H9 (cell line): ENCODE results near the gene TRAF3. TPM values are rescaled to one million over a fixed set of nuclear protein-coding genes. Genes with fewer than 3 reads are reported as not detected.

Source experiments
- DNase-seq: peaks from one replicate; pipeline ENCODE4 v3.0.0-alpha.2; 2017
- H2AFZ ChIP-seq: one replicate; pipeline ENCODE4 v1.6.1; 2013; ENCODE audit warnings: mild to moderate bottlenecking, low read length, control low read depth, moderate library complexity
- H2AK5ac ChIP-seq: 2 replicates; pipeline ENCODE4 v1.6.1; 2013; ENCODE audit warnings: low read length, control low read depth, mixed read lengths; ENCODE audit not compliant: insufficient read length
- H2BK120ac ChIP-seq: one replicate; pipeline ENCODE4 v1.6.1; 2013; ENCODE audit warnings: low read depth, mild to moderate bottlenecking, low read length, control low read depth, inconsistent platforms; ENCODE audit not compliant: poor library complexity, severe bottlenecking
- H2BK12ac ChIP-seq: 2 replicates; pipeline ENCODE4 v1.6.1; 2013; ENCODE audit warnings: low read length, control low read depth, mixed read lengths, low read depth; ENCODE audit not compliant: insufficient read length
- H2BK15ac ChIP-seq: 2 replicates; pipeline ENCODE4 v1.6.1; 2013; ENCODE audit warnings: low read depth, low read length, control low read depth
- H2BK20ac ChIP-seq: one replicate; pipeline ENCODE4 v1.6.1; 2013; ENCODE audit warnings: low read depth, mild to moderate bottlenecking, low read length, control low read depth, inconsistent platforms; ENCODE audit not compliant: poor library complexity, severe bottlenecking
- H2BK5ac ChIP-seq: 2 replicates; pipeline ENCODE4 v1.6.1; 2013; ENCODE audit warnings: low read length, control low read depth, mixed read lengths; ENCODE audit not compliant: insufficient read length
- H3K14ac ChIP-seq: 2 replicates; pipeline ENCODE4 v1.6.1; 2013; ENCODE audit warnings: low read length, control low read depth; ENCODE audit not compliant: insufficient read depth
- H3K18ac ChIP-seq: 2 replicates; pipeline ENCODE4 v1.6.1; 2013; ENCODE audit warnings: low read depth, mild to moderate bottlenecking, mixed read lengths, low read length, control low read depth; ENCODE audit not compliant: insufficient read length
- H3K23ac ChIP-seq: 2 replicates; pipeline ENCODE4 v1.6.1; 2013; ENCODE audit warnings: low read length, control low read depth, mixed read lengths, low read depth; ENCODE audit not compliant: insufficient read length
- H3K23me2 ChIP-seq: 2 replicates; pipeline ENCODE4 v1.6.1; 2013; ENCODE audit warnings: low read depth, mild to moderate bottlenecking, mixed read lengths, low read length, control low read depth; ENCODE audit not compliant: insufficient read length, poor library complexity, severe bottlenecking
- H3K27ac ChIP-seq: 2 replicates; pipeline ENCODE4 v1.5.1; 2013; ENCODE audit warnings: low read length, control low read depth, mixed read lengths, low read depth; ENCODE audit not compliant: insufficient read length
- H3K27me3 ChIP-seq: 2 replicates; pipeline ENCODE4 v1.6.1; 2013; ENCODE audit warnings: low read length, control low read depth, inconsistent platforms; ENCODE audit not compliant: insufficient read depth
- H3K4ac ChIP-seq: 2 replicates; pipeline ENCODE4 v1.6.1; 2013; ENCODE audit warnings: low read depth, mild to moderate bottlenecking, control low read depth, inconsistent platforms, low read length, moderate library complexity
- H3K4me1 ChIP-seq: 2 replicates; pipeline ENCODE4 v1.6.1; 2013; ENCODE audit warnings: low read length, control low read depth, inconsistent platforms; ENCODE audit not compliant: insufficient read depth
- H3K4me2 ChIP-seq: 2 replicates; pipeline ENCODE4 v1.6.1; 2013; ENCODE audit warnings: low read length, control low read depth, mixed read lengths; ENCODE audit not compliant: insufficient read length, insufficient read depth
- H3K56ac ChIP-seq: 2 replicates; pipeline ENCODE4 v1.6.1; 2013; ENCODE audit warnings: low read depth, mild to moderate bottlenecking, mixed read lengths, low read length, control low read depth; ENCODE audit not compliant: insufficient read length
- H3K79me1 ChIP-seq: 2 replicates; pipeline ENCODE4 v1.6.1; 2013; ENCODE audit warnings: low read depth, mild to moderate bottlenecking, moderate library complexity, low read length, control low read depth, inconsistent platforms; ENCODE audit not compliant: insufficient read depth, poor library complexity, severe bottlenecking
- H3K79me2 ChIP-seq: 2 replicates; pipeline ENCODE4 v1.6.1; 2013; ENCODE audit warnings: low read length, control low read depth, inconsistent platforms; ENCODE audit not compliant: insufficient read depth
- H3K9ac ChIP-seq: 2 replicates; pipeline ENCODE4 v1.6.1; 2013; ENCODE audit warnings: low read length, control low read depth, mixed read lengths; ENCODE audit not compliant: insufficient read length; ENCODE audit errors: extremely low read depth
- H3K9me3 ChIP-seq: one replicate; pipeline ENCODE4 v1.6.1; 2013; ENCODE audit warnings: low read depth, low read length, inconsistent platforms; ENCODE audit not compliant: control insufficient read depth
- H3T11ph ChIP-seq: one replicate; pipeline ENCODE4 v1.6.1; 2013; ENCODE audit warnings: mild to moderate bottlenecking, low read length, control low read depth, inconsistent platforms
- H4K20me1 ChIP-seq: one replicate; pipeline ENCODE4 v1.6.1; 2013; ENCODE audit not compliant: control insufficient read depth, insufficient read length, insufficient read depth
- H4K5ac ChIP-seq: 2 replicates; pipeline ENCODE4 v1.6.1; 2013; ENCODE audit warnings: low read depth, mild to moderate bottlenecking, mixed read lengths, low read length, control low read depth; ENCODE audit not compliant: insufficient read length
- H4K8ac ChIP-seq: replicated peaks from 2 replicates; pipeline ENCODE4 v1.6.1; 2013; ENCODE audit warnings: low read length, control low read depth, mixed read lengths, low read depth; ENCODE audit not compliant: insufficient read length
- H4K91ac ChIP-seq: 2 replicates; pipeline ENCODE4 v1.6.1; 2013; ENCODE audit warnings: low read depth, mild to moderate bottlenecking, moderate library complexity, mixed read lengths, low read length, control low read depth; ENCODE audit not compliant: insufficient read length
- H3K27ac Mint-ChIP-seq, 3 experiments: 2 replicates in 2 of 3; 3 replicates in 1 of 3; pipeline ENCODE4 v1.8.0; 2020 to 2021; ENCODE audit warnings: mixed read lengths in 3 of 3, mild to moderate bottlenecking in 1 of 3, moderate library complexity in 1 of 3
- H3K27me3 Mint-ChIP-seq: 2 replicates; pipeline ENCODE4 v1.8.0; 2021; ENCODE audit warnings: low read depth, mild to moderate bottlenecking, moderate library complexity, mixed read lengths
- H3K36me3 Mint-ChIP-seq, 3 experiments: 2 replicates in 2 of 3; 3 replicates in 1 of 3; pipeline ENCODE4 v1.8.0; 2020 to 2021; ENCODE audit warnings: low read depth in 3 of 3, mixed read lengths in 3 of 3; ENCODE audit not compliant: insufficient read depth in 1 of 3
- H3K4me1 Mint-ChIP-seq, 2 experiments: 2 replicates each; pipeline ENCODE4 v1.8.0; 2020; ENCODE audit warnings: mixed read lengths in 2 of 2
- H3K4me3 Mint-ChIP-seq, 2 experiments: 2 replicates in 1 of 2; 3 replicates in 1 of 2; pipeline ENCODE4 v1.8.0; 2020 to 2021; ENCODE audit warnings: mild to moderate bottlenecking in 2 of 2, mixed read lengths in 2 of 2, moderate library complexity in 1 of 2
- H3K9me3 Mint-ChIP-seq, 2 experiments: 2 replicates in 1 of 2; 3 replicates in 1 of 2; pipeline ENCODE4 v1.8.0; 2020; ENCODE audit warnings: mild to moderate bottlenecking in 2 of 2, mixed read lengths in 2 of 2, moderate library complexity in 1 of 2
- WGBS: extraction: QIAGEN DNeasy Blood & Tissue Kit; methylation state at CpG from one replicate; pipeline ENCODE4 v1.1.7; 2013; ENCODE audit warnings: missing lambda C conversion rate, low lambda C conversion rate, mixed read lengths; ENCODE audit not compliant: insufficient read length; ENCODE audit errors: extremely low coverage; 5-methylcytosine and 5-hydroxymethylcytosine counted together
- total RNA-seq: library from RNA; stranded (reverse); gene quantifications from 2 replicates; pipeline ENCODE4 v1.2.1, GENCODE V29; 2021
- TF ChIP-seq, protein P1 (sequence below): fragments of 200-600 bp; sonication (generic); conservative IDR thresholded peaks from 3 replicates; pipeline ENCODE4 v1.8.0; 2021; ENCODE audit warnings: antibody characterized with exemption, mild to moderate bottlenecking

The TRAF3 gene
- total RNA-seq, 1 experiment from 2014 or later: 9.6 TPM

DNA sequence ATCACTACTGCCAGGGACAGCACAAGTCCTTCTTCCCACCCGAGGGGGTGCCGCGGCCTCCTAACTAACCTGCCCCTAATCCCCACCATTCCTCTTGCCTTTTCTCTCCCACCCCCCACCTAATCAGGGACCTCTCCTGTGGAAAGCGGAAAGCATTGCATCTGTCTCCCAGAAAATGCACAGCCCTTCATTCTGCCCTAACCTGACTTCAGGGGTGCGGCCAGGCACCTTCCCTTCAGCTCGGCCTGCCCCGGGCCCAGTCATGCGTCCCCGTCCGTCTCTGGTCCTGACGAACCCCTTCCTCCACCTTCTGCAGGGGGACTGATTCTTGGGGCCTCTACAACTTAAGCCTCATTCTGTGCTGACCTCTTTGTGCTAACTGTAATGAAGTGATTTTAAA lies 43.9 kb upstream of the TRAF3 start:
- Histone ChIP-seq H3K18ac (no peak overlapping the region), H3K4me1 (no peaks in the 10 kb centered on the region), H3K23ac (no peak overlapping the region), H3T11ph (no peak overlapping the region), H3K79me2 (no peaks in the 10 kb centered on the region), H2BK5ac (no peak overlapping the region), H4K20me1 (no peaks in the 10 kb centered on the region), H3K9me3 (no peaks in the 10 kb centered on the region), H3K4ac (no peak overlapping the region), H3K14ac (no peak overlapping the region), H3K27ac (no peak overlapping the region), H2BK120ac (no peak overlapping the region), H3K27me3 (no peaks in the 10 kb centered on the region), H4K5ac (no peak overlapping the region), H2BK12ac (no peak overlapping the region), H4K8ac (no peak overlapping the region), H2AK5ac (no peak overlapping the region), H3K9ac (no peak overlapping the region), H3K23me2 (no peaks in the 10 kb centered on the region), H2BK20ac (no peak overlapping the region), H3K4me2 (no peak overlapping the region), H4K91ac (no peak overlapping the region), H2AFZ (no peak overlapping the region), H3K79me1 (no peaks in the 10 kb centered on the region), H2BK15ac (no peak overlapping the region), H3K56ac (no peak overlapping the region)
- peaks cover 10 to 34% (median 14%) of the 10 kb centered on the region in 3 experiments for H3K36me3 Mint-ChIP-seq
- no peak overlapping the region for H3K4me3 Mint-ChIP-seq
- TF ChIP-seq, protein P1, sequence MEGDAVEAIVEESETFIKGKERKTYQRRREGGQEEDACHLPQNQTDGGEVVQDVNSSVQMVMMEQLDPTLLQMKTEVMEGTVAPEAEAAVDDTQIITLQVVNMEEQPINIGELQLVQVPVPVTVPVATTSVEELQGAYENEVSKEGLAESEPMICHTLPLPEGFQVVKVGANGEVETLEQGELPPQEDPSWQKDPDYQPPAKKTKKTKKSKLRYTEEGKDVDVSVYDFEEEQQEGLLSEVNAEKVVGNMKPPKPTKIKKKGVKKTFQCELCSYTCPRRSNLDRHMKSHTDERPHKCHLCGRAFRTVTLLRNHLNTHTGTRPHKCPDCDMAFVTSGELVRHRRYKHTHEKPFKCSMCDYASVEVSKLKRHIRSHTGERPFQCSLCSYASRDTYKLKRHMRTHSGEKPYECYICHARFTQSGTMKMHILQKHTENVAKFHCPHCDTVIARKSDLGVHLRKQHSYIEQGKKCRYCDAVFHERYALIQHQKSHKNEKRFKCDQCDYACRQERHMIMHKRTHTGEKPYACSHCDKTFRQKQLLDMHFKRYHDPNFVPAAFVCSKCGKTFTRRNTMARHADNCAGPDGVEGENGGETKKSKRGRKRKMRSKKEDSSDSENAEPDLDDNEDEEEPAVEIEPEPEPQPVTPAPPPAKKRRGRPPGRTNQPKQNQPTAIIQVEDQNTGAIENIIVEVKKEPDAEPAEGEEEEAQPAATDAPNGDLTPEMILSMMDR: no peak
- WGBS: no CpG with 5 or more reads among the region's 11 CpGs
- H3K27ac Mint-ChIP-seq: peak overlapping the region in 2 of 3 experiments; percentile 19 to 81; a peak in 2 of 7 replicates
- peaks cover 5 to 8% of the 10 kb centered on the region in 2 experiments; a peak in 2 of 4 replicates for H3K4me1 Mint-ChIP-seq
- DNase-seq: no peak
- no peaks in the 10 kb centered on the region for H3K9me3 Mint-ChIP-seq
- no peaks in the 10 kb centered on the region; the same call in 1 of the 2 replicates for H3K27me3 Mint-ChIP-seq
